GM12872 (cell line): ENCODE measurements around the gene FNDC3A.

Experiments
- TF ChIP-seq, protein P1 (sequence below): IDR thresholded peaks from 3 replicates; pipeline ENCODE4 v1.5.1; 2011; ENCODE audit warnings: low read depth, mild to moderate bottlenecking, low read length, moderate library complexity; ENCODE audit not compliant: insufficient read depth

FNDC3A gene

DNA sequence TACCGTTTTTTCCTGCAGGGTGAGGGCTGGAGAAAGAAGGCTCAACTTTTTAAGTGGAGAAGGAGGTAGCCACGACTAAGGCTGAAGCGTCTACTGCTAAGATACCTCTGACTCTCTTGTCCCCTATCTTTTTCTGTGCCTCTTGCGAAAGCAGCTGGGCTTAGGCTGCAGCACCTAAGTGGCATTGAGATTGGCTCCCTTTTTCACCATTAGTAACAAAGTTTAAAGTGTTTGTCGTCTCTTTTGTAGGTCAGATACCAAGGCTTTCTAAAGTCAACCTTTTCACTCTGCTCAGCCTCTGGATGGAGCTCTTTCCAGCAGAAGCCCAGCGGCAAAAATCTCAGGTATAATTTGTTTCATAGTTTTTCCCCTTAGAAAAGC, 272.9 kb downstream of the FNDC3A start:
- TF ChIP-seq, protein P1, sequence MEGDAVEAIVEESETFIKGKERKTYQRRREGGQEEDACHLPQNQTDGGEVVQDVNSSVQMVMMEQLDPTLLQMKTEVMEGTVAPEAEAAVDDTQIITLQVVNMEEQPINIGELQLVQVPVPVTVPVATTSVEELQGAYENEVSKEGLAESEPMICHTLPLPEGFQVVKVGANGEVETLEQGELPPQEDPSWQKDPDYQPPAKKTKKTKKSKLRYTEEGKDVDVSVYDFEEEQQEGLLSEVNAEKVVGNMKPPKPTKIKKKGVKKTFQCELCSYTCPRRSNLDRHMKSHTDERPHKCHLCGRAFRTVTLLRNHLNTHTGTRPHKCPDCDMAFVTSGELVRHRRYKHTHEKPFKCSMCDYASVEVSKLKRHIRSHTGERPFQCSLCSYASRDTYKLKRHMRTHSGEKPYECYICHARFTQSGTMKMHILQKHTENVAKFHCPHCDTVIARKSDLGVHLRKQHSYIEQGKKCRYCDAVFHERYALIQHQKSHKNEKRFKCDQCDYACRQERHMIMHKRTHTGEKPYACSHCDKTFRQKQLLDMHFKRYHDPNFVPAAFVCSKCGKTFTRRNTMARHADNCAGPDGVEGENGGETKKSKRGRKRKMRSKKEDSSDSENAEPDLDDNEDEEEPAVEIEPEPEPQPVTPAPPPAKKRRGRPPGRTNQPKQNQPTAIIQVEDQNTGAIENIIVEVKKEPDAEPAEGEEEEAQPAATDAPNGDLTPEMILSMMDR: peak; percentile 12; the same call in 1 of the 3 replicates

DNA sequence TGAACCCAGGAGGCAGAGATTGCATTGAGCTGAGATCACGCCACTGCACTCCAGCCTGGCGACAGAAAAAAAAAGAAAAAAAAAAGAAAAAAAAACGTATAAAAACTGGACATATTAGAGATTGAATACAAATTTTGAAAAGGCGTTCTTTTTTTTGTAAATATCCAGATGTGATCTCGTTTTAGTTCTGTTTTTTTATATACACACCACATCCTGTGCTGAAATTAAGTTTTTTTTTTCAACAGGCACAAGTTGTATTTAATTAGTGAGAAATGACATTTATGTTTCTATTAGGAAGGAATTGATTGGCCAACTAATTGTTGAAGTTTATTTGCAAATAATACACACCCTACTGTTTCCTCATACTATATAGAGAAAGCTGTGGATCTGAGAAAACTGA, 275.6 kb downstream of the FNDC3A start:
- TF ChIP-seq, protein P1: no peak

DNA sequence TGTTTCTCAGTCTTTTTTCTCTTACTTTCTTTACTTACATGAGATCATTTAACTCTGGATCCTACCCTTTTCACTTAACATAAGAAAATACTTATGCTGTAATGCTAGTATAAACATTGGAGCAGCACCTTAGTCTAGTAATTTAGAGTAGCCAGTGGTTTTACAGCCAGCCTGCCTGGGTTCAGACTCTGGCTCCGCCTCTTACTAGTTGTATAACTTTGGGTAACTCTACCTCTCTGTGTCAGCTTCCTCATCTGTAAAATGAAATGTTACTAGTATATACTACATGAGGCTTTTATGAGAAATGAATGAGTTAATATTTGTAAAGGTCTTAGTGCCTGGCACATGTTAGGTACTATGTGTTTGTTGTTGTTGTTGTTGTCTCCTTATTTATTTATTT, 277.6 kb downstream of the FNDC3A start:
- TF ChIP-seq, protein P1: no peak

DNA sequence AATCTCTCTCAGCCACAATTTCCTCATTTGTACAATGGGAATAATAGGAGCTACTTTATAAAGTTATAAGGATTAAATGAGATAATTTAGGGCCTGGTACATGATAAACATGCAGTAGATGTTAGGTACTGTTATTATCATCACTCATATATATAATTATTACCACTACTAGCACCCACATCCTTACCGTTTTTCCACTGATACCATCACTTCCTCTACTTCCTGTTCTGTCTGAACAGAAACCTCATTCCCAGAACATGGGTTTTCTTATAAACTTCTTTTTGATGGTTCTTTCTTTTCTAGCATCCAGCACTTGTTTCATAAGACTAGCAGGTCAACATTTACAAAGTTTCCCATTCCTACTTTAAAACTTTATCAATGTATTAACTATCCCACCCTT, 278.3 kb downstream of the FNDC3A start:
- TF ChIP-seq, protein P1: no peak

DNA sequence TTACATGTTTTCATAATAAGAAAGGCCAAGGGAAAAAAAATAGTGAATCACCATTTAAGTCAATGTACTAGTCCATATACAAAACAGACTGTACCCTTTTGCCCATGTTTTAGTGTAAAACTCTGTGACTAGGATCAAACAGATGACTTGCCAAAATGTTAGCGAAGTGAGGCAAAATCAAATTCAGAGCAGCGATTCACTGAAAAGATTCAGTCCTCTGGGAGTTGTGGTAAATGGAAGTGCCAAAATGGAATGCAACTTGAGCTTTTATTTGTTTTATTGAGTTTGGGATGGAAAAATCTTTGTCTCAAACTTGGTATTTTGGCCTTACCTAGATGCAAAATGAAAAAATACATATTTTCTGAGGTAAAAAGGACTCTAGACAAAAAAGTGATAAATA, 281.1 kb downstream of the FNDC3A start:
- TF ChIP-seq, protein P1: no peak

DNA sequence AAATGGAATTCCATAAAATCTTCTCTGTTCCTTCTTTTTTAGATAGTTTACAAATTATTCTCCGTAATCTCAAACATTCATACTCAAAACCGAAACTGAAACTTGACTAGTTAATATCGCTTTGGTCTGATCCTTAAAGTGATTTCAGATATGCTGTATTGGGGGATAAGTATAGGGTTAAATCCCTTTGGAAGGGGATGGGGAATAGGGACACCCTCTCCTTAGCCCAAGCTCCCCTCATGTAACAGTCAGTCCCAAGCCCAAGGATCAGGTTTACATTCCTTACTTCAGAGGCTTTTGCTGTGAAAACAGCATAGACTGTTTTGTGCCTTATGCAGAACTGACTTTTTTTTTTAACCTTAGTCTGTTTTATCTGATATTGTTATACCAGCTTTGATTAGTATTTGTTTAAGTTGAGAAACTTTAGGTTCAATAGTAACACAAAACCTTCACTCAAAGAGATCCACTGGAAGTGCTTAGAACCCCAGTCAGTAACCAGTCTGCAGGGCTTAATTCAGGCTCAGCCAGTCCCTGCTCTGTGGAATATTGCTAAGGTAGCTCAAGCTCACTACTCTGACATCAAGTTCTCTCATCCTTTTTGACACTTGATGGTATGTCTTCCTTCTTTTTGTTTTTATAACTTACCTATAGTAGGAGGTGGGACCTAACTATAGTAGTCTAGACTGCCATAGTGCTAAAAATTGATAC, 282.5 kb downstream of the FNDC3A start:
- TF ChIP-seq, protein P1: no peak
